Ovary (tissue), 3 donors: ENCODE data around the gene ZNF587.

Experiments
- CTCF ChIP-seq, 3 donors: fragments of 450-650 bp in 2 of 3; fragments of 200-600 bp in 1 of 3; IDR thresholded peaks; one replicate each; pipeline versions ENCODE4 v1.5.1 to v1.8.0; 2016 to 2022; ENCODE audit warnings: antibody characterized with exemption in 3 of 3, mild to moderate bottlenecking in 1 of 3
- POLR2A ChIP-seq: fragments of 450-650 bp; IDR thresholded peaks from one replicate; pipeline ENCODE4 v1.6.1; 2017; ENCODE audit warnings: antibody characterized with exemption, mild to moderate bottlenecking, moderate library complexity
- donor health status: DM: no; HTN: no; CAD: no.

GRCh38 chr19:57830071-57830602 is 19.5 kb upstream of the ZNF587 start, which contains the start of gene ZNF587B:
- peak; percentile 22 to 58 (median 31) for TF ChIP-seq CTCF (IDR thresholded peaks at IDR 0.05)
- TF ChIP-seq POLR2A: peak; percentile 19
